ENCODE results near the gene LRRC72.

LRRC72 gene

DNA sequence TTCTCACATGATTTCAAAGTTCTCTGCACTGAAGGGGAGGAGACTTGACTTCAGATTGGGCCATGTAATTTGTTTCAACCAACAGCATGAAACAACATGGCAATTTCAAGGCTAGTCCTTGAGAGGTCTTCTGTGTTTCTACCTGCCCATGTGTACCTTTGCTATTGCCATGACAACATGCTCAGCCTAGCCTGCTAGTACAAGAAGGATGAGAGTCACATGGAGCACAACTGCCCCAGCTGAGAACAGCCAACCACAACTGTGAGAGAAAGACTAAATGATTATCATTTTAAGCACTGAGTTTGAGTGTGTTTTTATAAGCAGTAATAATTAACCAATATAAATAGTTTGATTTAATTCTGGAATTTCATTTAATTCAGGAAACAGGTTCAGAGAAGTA lies 77.0 kb downstream of the LRRC72 start:
- no peak for ATAC-seq (ENCODE audit: low read depth)
- no peaks in the 10 kb centered on the region for H3K9me3 Mint-ChIP-seq
- H3K4me3 Mint-ChIP-seq: no peak overlapping the region
- no peaks in the 10 kb centered on the region for H3K4me1 Mint-ChIP-seq
- peaks cover 27% of the 10 kb centered on the region for H3K36me3 Mint-ChIP-seq
- H3K27me3 Mint-ChIP-seq: no peaks in the 10 kb centered on the region
- DNase-seq (ENCODE audit: low spot score in 2 of 2): no peak
- no peak overlapping the region for H3K27ac Mint-ChIP-seq

DNA sequence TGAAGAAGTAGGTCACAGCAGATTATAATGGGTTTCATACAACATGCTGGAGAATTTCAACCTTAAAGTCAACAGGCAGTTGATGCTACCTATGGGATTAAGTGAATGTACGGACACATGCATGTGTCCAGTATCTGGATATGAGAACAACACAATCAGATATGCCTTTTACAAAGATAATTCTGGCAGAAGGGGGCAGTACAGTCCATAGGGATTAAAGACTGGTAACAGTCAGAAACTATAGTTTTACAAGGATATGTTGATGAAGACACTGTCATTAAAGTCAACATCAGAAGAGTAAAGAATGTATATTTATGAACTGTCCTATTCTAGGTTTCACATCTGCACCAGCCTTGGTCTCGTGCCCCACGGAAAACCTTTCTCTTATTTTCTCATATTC lies 77.4 kb downstream of the LRRC72 start:
- no peaks in the 10 kb centered on the region for H3K9me3 Mint-ChIP-seq
- peaks cover 27% of the 10 kb centered on the region for H3K36me3 Mint-ChIP-seq
- DNase-seq (ENCODE audit: low spot score in 2 of 2): no peak

DNA sequence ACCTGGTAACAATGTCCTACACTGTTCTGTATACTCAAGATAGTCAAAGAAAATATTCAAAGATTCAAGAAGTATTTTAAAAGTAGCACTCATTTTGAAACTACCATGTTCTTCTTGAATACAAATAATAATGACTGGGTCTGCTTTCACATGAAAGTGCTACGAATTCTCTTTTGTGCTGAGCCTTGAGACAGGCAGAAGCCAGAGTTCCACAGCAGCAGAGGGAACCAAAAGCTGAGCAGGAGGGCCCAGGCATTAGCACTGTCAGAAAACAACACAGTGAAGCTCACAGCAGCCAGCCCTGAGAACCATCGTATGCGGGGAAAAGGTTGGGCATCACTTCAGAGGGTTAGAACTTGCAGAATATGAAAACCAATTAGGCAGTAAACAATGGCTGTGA lies 80.1 kb downstream of the LRRC72 start:
- H3K27ac Mint-ChIP-seq: no peak overlapping the region
- no peak for DNase-seq (ENCODE audit: low spot score in 2 of 2)

More for the DNA sequence above, 77.4 kb downstream of the LRRC72 start:
- Mint-ChIP-seq H3K4me1 (no peaks in the 10 kb centered on the region), H3K27me3 (no peaks in the 10 kb centered on the region), H3K27ac (no peak overlapping the region), H3K4me3 (no peak overlapping the region)
- ATAC-seq (ENCODE audit: low read depth): no peak

DNA sequence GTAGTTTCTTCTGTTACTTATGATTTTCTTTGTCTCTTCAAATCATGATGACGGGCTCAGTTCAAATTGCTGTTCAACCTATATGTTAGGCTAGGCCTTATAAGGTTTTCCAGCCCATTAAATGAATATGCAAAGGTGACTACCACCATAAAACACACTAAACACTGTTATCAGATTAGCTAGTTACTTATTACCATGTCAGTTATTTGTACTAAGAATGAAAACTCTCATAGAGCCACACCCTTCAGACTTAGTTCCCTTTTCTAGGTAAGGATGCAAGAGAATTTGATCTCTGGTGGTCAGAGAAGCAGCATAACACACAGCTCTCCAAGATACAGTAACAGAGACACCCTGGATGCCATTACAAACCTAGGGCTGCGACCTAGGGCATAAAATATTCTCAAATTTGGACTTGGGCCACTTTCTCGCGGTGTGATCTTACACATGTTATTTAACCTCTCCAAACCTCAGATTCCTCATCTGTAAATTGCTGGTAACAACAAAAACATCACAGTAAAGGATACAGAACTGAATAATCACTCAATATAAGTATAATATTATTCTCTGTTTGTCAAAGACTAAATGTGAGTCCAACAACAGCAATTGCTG lies 83.3 kb downstream of the LRRC72 start:
- Mint-ChIP-seq H3K27me3 (no peaks in the 10 kb centered on the region), H3K36me3 (peaks cover 7% of the 10 kb centered on the region), H3K9me3 (no peaks in the 10 kb centered on the region), H3K4me3 (no peak overlapping the region), H3K4me1 (peaks cover 11% of the 10 kb centered on the region), H3K27ac (peak overlapping the region; percentile 35)
- peak; percentile 92 for ATAC-seq (ENCODE audit: low read depth)
- DNase-seq (ENCODE audit: low spot score in 2 of 2): no peak

More for the DNA sequence above, 80.1 kb downstream of the LRRC72 start:
- Mint-ChIP-seq H3K4me1 (peaks cover 11% of the 10 kb centered on the region), H3K4me3 (no peak overlapping the region), H3K27me3 (no peaks in the 10 kb centered on the region), H3K9me3 (no peaks in the 10 kb centered on the region), H3K36me3 (peaks cover 19% of the 10 kb centered on the region)
- no peak for ATAC-seq (ENCODE audit: low read depth)

DNA sequence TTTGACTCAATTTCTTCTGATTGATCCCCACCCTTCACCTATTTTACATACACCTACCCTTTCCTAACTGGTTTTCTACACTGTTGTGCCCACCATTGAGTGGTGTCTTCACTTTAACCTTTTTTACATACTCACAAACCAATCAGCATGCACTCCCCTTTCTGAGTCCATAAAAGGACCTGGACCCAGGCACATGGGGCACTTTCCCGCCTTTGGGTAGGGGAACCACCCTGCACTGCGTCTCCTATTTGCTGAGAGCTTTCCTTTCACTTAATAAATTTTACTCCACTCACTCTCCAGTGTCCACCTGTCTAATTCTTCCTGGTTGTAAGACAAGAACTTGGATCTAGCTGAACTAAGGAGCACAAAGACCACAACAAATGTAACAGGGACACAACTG lies 85.1 kb downstream of the LRRC72 start:
- no peak for DNase-seq (ENCODE audit: low spot score in 2 of 2)
- ATAC-seq (ENCODE audit: low read depth): no peak
- H3K4me3 Mint-ChIP-seq: no peak overlapping the region
- H3K36me3 Mint-ChIP-seq: peaks cover 13% of the 10 kb centered on the region
- H3K27ac Mint-ChIP-seq: no peak overlapping the region
- no peaks in the 10 kb centered on the region for H3K9me3 Mint-ChIP-seq
- peaks cover 11% of the 10 kb centered on the region for H3K4me1 Mint-ChIP-seq
- H3K27me3 Mint-ChIP-seq: no peaks in the 10 kb centered on the region

DNA sequence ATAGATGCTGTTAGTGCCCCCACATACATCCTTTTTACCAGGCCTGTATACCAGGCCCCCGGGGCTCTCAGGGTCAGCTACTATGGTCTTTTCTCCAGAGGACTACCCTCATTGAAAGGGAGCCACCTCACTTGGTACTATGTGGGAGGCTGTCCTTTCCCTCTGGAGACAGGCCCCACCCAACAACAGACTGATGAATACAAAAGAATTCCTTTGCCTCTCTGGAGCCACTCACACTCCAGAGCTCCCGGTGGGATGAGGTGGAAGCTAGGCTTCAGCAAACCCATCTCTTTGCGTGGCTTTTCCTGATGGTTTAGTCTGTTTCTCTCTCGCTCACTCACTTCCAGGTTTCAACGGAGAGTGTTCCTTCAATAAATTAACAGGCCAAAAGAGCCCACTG lies 88.6 kb downstream of the LRRC72 start:
- no peaks in the 10 kb centered on the region for H3K27me3 Mint-ChIP-seq
- no peaks in the 10 kb centered on the region for H3K9me3 Mint-ChIP-seq
- ATAC-seq (ENCODE audit: low read depth) (no peak), DNase-seq (ENCODE audit: low spot score in 2 of 2) (no peak)
- no peak overlapping the region for H3K4me3 Mint-ChIP-seq
- peaks cover 21% of the 10 kb centered on the region for H3K36me3 Mint-ChIP-seq
- no peak overlapping the region for H3K27ac Mint-ChIP-seq
- H3K4me1 Mint-ChIP-seq: peaks cover 7% of the 10 kb centered on the region

DNA sequence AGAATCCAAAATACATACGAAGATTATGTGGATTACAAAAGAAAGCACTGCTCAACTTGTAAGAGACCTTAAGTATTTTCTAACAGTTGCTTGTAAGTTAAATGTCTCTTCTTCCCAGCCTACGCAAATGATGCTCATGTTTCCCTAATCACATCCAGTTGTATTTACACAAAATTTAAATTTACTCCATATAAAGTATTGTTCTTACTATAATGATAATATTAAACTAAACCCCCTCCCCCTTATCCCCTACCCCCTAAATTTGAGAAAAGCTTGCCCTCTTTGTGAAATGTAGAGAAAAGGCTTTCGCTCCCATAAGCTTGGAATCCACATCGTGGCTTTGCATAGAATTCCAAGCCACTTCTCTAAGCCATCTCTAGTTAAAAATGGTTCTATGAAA lies 89.5 kb downstream of the LRRC72 start:
- Mint-ChIP-seq H3K4me1 (peaks cover 7% of the 10 kb centered on the region), H3K36me3 (peaks cover 22% of the 10 kb centered on the region), H3K9me3 (no peaks in the 10 kb centered on the region), H3K27me3 (no peaks in the 10 kb centered on the region), H3K4me3 (no peak overlapping the region), H3K27ac (no peak overlapping the region)
- DNase-seq (ENCODE audit: low spot score in 2 of 2) (no peak), ATAC-seq (ENCODE audit: low read depth) (no peak)

DNA sequence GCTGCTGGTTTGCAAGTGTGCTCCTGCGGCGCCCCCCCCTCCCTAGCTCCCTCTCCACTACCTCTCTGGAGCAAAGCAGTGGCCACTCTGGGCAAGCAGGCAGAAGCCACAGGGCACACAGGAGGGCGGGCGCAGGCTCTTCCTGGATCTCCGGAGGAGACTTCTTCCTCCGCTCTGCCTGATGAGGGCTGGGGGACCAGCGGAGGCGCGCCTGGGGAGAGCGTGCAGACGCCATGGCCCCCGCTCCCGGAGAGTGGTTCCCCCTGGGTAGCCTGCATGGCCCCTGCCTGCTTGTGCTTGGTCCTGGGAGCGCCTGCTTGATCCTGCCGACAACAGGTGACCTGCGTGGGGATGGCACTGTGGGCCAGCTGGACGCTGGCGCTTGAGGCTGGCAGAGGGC lies 89.9 kb downstream of the LRRC72 start:
- no peaks in the 10 kb centered on the region for H3K27me3 Mint-ChIP-seq
- peaks cover 22% of the 10 kb centered on the region for H3K36me3 Mint-ChIP-seq
- H3K4me3 Mint-ChIP-seq: no peak overlapping the region
- ATAC-seq (ENCODE audit: low read depth): no peak
- H3K4me1 Mint-ChIP-seq: peaks cover 7% of the 10 kb centered on the region
- H3K27ac Mint-ChIP-seq: no peak overlapping the region
- no peaks in the 10 kb centered on the region for H3K9me3 Mint-ChIP-seq
- no peak for DNase-seq (ENCODE audit: low spot score in 2 of 2)

DNA sequence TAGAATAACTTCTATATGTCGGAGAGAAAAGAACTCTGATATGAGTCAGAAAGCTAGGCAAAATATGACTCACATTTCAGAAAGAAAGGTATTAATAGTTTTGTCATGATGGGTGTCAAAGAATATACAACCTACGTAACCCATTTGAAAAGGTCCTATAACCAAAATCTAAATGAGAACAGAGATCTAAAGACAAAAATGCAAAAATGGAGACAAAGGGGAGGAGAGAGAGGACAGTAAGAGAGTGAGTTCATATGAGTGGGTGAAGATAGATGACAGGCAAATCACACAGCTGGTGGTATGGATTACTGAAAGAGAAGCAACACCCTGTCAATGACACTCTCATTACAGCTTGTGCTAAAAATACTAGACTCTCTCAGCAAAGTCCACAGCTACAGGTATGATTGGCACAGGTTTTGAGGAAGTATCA lies 93.4 kb downstream of the LRRC72 start:
- no peaks in the 10 kb centered on the region for H3K9me3 Mint-ChIP-seq
- no peaks in the 10 kb centered on the region for H3K27me3 Mint-ChIP-seq
- DNase-seq (ENCODE audit: low spot score in 2 of 2): no peak
- ATAC-seq (ENCODE audit: low read depth): peak; percentile 97
- peaks cover 7% of the 10 kb centered on the region for H3K4me1 Mint-ChIP-seq
- H3K4me3 Mint-ChIP-seq: no peak overlapping the region
- peaks cover 31% of the 10 kb centered on the region for H3K36me3 Mint-ChIP-seq
- peak overlapping the region; percentile 62 for H3K27ac Mint-ChIP-seq

DNA sequence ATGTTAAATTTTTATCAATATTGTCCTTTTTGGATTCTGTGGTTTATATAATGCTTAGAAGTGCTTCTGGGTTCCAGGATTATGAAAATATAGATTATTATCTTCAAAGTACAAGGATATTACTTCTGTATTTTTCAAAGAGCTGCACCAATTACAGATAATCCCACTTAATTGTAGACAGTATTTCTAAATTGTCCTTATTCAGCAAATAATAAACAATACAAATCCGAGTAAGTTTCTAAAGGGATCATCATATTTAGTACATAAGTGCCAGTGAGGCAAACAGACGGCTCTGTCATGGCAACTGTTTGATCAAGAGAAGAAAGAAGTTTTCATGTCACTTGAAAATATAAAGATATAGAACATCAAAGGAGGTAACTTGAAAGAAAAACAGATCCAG lies 99.8 kb downstream of the LRRC72 start:
- peaks cover 9% of the 10 kb centered on the region for H3K36me3 Mint-ChIP-seq
- no peaks in the 10 kb centered on the region for H3K4me1 Mint-ChIP-seq
- H3K27me3 Mint-ChIP-seq: no peaks in the 10 kb centered on the region
- no peaks in the 10 kb centered on the region for H3K9me3 Mint-ChIP-seq
- no peak for DNase-seq (ENCODE audit: low spot score in 2 of 2)
- H3K4me3 Mint-ChIP-seq: no peak overlapping the region
- ATAC-seq (ENCODE audit: low read depth): no peak
- H3K27ac Mint-ChIP-seq: no peak overlapping the region

DNA sequence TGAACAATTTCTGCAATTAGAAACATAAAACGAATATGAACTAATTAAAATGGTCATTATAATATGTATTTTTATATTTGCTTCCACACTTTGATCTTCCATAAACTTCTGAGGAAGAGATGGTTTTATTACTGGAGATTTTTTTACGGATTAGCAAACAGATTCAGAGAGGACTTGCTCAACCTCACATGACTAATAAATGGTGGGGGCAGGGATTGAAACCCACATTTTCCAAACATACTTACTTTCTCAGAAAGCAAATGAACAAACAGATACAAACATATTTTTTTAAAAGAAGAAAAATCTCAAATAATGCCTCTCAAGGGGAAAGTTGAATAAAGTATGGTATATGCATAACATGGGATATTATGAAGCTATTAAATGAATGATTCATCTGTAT lies 100.6 kb downstream of the LRRC72 start:
- peaks cover 10% of the 10 kb centered on the region for H3K36me3 Mint-ChIP-seq
- DNase-seq (ENCODE audit: low spot score in 2 of 2) (no peak), ATAC-seq (ENCODE audit: low read depth) (no peak)
- H3K4me1 Mint-ChIP-seq: no peaks in the 10 kb centered on the region
- H3K9me3 Mint-ChIP-seq: no peaks in the 10 kb centered on the region
- H3K27me3 Mint-ChIP-seq: no peaks in the 10 kb centered on the region
- H3K27ac Mint-ChIP-seq: no peak overlapping the region
- H3K4me3 Mint-ChIP-seq: no peak overlapping the region

DNA sequence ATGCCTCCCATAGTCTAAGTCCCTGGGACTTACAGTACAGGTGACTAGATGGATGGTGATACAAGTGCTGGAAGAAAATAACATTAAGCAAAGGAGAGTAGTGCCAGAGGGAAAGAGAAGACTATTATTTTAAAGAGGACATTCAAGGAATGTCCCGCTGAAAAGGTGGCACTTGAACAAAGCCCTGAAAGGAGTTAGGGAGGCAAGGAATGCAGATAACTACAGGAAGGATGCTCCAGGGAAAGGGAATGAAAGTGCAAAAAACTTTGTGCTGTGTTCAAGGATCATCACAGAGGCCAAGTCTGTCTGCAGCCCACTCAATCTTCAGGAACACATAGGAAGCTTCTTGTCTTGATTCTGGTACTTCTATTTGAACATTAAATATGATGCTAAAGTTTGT lies 104.0 kb downstream of the LRRC72 start:
- Mint-ChIP-seq H3K9me3 (no peaks in the 10 kb centered on the region), H3K27me3 (no peaks in the 10 kb centered on the region), H3K4me1 (no peaks in the 10 kb centered on the region), H3K27ac (no peak overlapping the region), H3K36me3 (peaks cover 13% of the 10 kb centered on the region), H3K4me3 (no peak overlapping the region)
- DNase-seq (ENCODE audit: low spot score in 2 of 2) (no peak), ATAC-seq (ENCODE audit: low read depth) (no peak)
